HG03558 (cell line): Measurements from ENCODE around the gene SPATC1L.
"Not testable (repeated sequence)": the region's sequence is repeated elsewhere in the genome, so short reads cannot be mapped to it uniquely, and the experiment has no call there.

Experiments used
- ATAC-seq: cut with Tn5 transposase; IDR thresholded peaks from one replicate; pipeline ENCODE4 v1.9.1; 2021; ENCODE audit warnings: moderate number of reproducible peaks; ENCODE audit not compliant: unreplicated experiment; ENCODE audit errors: extremely low read depth

The SPATC1L gene

DNA sequence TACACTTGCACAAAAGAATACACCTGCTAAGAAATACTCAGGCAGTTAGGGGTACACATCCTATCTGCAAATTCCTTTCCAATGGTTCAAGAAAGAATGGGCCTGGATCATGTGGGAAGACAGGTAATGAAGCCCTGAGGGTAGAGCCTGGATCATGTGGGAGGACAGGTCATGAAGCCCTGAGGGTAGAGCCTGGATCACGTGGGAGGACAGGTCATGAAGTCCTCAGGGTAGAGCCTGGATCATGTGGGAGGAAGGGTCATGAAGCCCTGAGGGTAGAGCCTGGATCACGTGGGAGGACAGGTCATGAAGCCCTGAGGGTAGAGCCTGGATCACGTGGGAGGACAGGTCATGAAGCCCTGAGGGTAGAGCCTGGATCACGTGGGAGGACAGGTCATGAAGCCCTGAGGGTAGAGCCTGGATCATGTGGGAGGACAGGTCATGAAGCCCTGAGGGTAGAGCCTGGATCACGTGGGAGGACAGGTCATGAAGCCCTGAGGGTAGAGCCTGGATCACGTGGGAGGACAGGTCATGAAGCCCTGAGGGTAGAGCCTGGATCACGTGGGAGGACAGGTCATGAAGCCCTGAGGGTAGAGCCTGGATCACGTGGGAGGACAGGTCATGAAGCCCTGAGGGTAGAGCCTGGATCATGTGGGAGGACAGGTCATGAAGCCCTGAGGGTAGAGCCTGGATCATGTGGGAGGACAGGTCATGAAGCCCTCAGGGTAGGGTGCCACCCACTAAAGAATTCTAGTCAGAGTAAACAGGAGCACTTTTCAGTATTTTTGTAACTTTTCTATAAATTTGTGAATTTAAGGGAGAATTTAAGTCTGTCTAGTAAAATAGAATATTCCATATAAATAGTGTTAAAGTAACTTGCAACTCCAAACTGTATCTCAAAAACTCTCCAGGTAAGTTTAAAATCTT, 16.9 kb upstream of the SPATC1L start:
- not testable (repeated sequence) for ATAC-seq

- no peak for ATAC-seq
These were observed 15.4 kb upstream of the SPATC1L start for GRCh38 chr21:46199436-46200373.

GRCh38 chr21:46196733-46197132, 12.5 kb upstream of the SPATC1L start:
- no peak for ATAC-seq

GRCh38 chr21:46195595-46196195, 11.4 kb upstream of the SPATC1L start:
- ATAC-seq, result no peak

GRCh38 chr21:46194374-46195334, 10.4 kb upstream of the SPATC1L start:
- ATAC-seq, result no peak

GRCh38 chr21:46193829-46194373, 9.6 kb upstream of the SPATC1L start:
- ATAC-seq, result no peak

DNA sequence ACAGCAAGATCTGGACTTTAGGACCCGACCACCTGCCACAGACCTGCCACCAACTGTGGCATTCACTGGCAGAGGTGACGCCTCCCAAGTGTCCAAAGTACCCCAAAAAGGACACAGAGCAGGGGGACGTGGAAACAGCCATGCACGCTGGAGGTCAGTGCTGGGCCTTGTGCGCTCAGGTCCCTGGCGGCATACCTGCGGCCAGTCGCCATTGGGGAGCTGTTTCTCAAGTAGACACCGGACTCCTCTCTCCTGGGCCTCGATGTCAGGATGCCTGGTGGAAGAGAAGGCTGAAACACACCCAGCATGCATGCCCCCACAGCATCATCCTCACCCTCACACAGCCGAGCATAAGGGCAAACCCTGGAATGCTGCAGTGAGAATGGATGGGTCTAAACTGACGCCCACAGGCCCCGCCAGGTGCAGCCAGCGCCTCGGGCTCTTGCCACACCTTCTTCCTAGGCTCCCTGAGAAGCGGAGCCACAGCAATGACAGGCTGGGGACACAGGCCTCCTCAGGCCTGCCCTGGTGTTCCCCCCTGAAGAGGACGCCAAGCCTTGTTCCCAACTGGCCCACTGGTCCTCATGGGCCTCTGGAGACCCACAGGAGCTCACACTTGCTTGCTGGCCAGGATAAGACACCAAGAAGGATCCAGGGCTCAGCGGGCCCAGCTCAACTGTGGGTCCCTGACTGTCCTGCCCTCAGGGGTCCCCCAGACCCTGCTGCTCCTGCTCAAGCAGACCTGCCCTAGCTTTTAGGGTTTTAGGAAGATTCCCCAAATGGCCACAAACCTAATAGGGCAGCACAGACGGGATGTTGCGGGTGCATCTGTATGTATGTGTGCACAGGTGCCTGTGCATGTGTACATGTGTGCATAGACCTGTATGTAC, 7.7 kb upstream of the SPATC1L start:
- no peak for ATAC-seq

GRCh38 chr21:46191257-46191685, 7.0 kb upstream of the SPATC1L start:
- ATAC-seq, result no peak

GRCh38 chr21:46190491-46191131, 6.4 kb upstream of the SPATC1L start:
- ATAC-seq, result no peak

DNA sequence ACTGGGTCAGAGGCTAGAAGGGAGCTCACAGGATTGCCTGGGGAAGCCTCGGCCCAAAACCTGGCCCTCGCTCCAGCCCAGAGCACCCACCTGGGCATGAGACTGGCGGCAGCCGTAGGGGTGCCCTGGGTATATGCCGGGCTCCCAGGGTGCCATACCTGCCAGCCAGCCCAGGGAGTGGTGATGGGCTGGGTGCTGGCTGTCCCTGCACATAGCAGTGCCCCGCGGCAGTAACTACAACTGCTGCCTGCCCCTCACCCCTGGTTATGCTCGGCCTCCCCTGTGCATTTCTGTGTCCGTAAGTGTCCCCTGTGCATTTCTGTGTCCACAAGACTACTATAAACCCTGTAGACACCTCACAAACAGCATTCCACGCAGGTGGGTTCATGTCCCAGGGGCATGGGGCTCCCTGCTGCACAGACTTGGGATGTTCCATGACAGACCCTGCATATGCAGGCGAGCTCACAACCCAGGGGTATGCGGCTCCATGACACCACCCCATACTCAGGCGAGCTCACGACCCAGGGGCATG, 5.8 kb upstream of the SPATC1L start:
- ATAC-seq, result no peak

- no peak for ATAC-seq
These were observed 5.1 kb upstream of the SPATC1L start for GRCh38 chr21:46189213-46189958.

- ATAC-seq, result no peak
These were observed 4.3 kb upstream of the SPATC1L start for GRCh38 chr21:46188226-46189212.

- ATAC-seq, result no peak
These were observed 3.6 kb upstream of the SPATC1L start for GRCh38 chr21:46187814-46188213.

DNA sequence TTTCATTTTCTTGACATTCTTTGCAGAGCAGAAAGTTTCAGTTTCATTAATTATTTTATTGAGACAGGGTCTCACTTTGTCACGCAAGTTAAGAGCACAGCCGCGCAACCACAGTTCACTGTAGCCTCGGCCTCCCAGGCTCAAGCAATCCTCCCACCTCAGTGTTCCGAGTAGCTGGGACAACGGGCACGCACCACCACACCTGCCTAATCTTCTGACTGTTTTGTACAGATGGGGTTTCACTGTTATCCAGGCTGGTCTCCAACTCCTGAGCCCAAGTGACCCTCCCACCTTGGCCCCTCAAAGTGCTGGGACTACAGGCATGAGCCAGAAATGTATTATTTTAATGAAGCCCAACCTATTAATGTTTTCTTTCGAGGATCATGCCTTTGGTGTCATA, 3.0 kb upstream of the SPATC1L start:
- ATAC-seq, result no peak

DNA sequence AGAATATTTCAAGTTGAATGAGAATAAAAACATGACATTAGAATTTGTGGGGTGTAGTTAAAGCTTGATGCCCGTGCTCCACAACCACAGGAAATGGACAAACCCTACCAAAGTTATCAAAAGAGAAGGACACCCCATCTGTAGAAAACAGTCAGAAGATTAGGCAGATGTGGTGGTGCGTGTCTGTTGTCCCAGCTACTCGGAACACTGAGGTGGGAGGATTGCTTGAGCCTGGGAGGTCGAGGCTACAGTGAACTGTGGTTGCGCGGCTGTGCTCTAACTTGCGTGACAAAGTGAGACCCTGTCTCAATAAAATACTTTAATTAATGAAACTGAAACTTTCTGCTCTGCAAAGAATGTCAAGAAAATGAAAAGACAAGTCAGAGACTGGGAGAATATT, 1.5 kb upstream of the SPATC1L start:
- ATAC-seq, result no peak
